H9 (cell line): ENCODE results near the gene RAB6C. TPM values are rescaled to one million over a fixed set of nuclear protein-coding genes. Genes with fewer than 3 reads are reported as not detected.
"Not testable (repeated sequence)": the region's sequence is repeated elsewhere in the genome, so short reads cannot be mapped to it uniquely, and the experiment has no call there.

Experiments
- DNase-seq: peaks from one replicate; pipeline ENCODE4 v3.0.0-alpha.2; 2017
- H2AFZ ChIP-seq: one replicate; pipeline ENCODE4 v1.6.1; 2013; ENCODE audit warnings: mild to moderate bottlenecking, low read length, control low read depth, moderate library complexity
- H2AK5ac ChIP-seq: 2 replicates; pipeline ENCODE4 v1.6.1; 2013; ENCODE audit warnings: low read length, control low read depth, mixed read lengths; ENCODE audit not compliant: insufficient read length
- H2BK120ac ChIP-seq: one replicate; pipeline ENCODE4 v1.6.1; 2013; ENCODE audit warnings: low read depth, mild to moderate bottlenecking, low read length, control low read depth, inconsistent platforms; ENCODE audit not compliant: poor library complexity, severe bottlenecking
- H2BK12ac ChIP-seq: 2 replicates; pipeline ENCODE4 v1.6.1; 2013; ENCODE audit warnings: low read length, control low read depth, mixed read lengths, low read depth; ENCODE audit not compliant: insufficient read length
- H2BK15ac ChIP-seq: 2 replicates; pipeline ENCODE4 v1.6.1; 2013; ENCODE audit warnings: low read depth, low read length, control low read depth
- H2BK20ac ChIP-seq: one replicate; pipeline ENCODE4 v1.6.1; 2013; ENCODE audit warnings: low read depth, mild to moderate bottlenecking, low read length, control low read depth, inconsistent platforms; ENCODE audit not compliant: poor library complexity, severe bottlenecking
- H2BK5ac ChIP-seq: 2 replicates; pipeline ENCODE4 v1.6.1; 2013; ENCODE audit warnings: low read length, control low read depth, mixed read lengths; ENCODE audit not compliant: insufficient read length
- H3K14ac ChIP-seq: 2 replicates; pipeline ENCODE4 v1.6.1; 2013; ENCODE audit warnings: low read length, control low read depth; ENCODE audit not compliant: insufficient read depth
- H3K18ac ChIP-seq: 2 replicates; pipeline ENCODE4 v1.6.1; 2013; ENCODE audit warnings: low read depth, mild to moderate bottlenecking, mixed read lengths, low read length, control low read depth; ENCODE audit not compliant: insufficient read length
- H3K23ac ChIP-seq: 2 replicates; pipeline ENCODE4 v1.6.1; 2013; ENCODE audit warnings: low read length, control low read depth, mixed read lengths, low read depth; ENCODE audit not compliant: insufficient read length
- H3K23me2 ChIP-seq: 2 replicates; pipeline ENCODE4 v1.6.1; 2013; ENCODE audit warnings: low read depth, mild to moderate bottlenecking, mixed read lengths, low read length, control low read depth; ENCODE audit not compliant: insufficient read length, poor library complexity, severe bottlenecking
- H3K27ac ChIP-seq: 2 replicates; pipeline ENCODE4 v1.5.1; 2013; ENCODE audit warnings: low read length, control low read depth, mixed read lengths, low read depth; ENCODE audit not compliant: insufficient read length
- H3K27me3 ChIP-seq: 2 replicates; pipeline ENCODE4 v1.6.1; 2013; ENCODE audit warnings: low read length, control low read depth, inconsistent platforms; ENCODE audit not compliant: insufficient read depth
- H3K4ac ChIP-seq: 2 replicates; pipeline ENCODE4 v1.6.1; 2013; ENCODE audit warnings: low read depth, mild to moderate bottlenecking, control low read depth, inconsistent platforms, low read length, moderate library complexity
- H3K4me1 ChIP-seq: 2 replicates; pipeline ENCODE4 v1.6.1; 2013; ENCODE audit warnings: low read length, control low read depth, inconsistent platforms; ENCODE audit not compliant: insufficient read depth
- H3K4me2 ChIP-seq: 2 replicates; pipeline ENCODE4 v1.6.1; 2013; ENCODE audit warnings: low read length, control low read depth, mixed read lengths; ENCODE audit not compliant: insufficient read length, insufficient read depth
- H3K56ac ChIP-seq: 2 replicates; pipeline ENCODE4 v1.6.1; 2013; ENCODE audit warnings: low read depth, mild to moderate bottlenecking, mixed read lengths, low read length, control low read depth; ENCODE audit not compliant: insufficient read length
- H3K79me1 ChIP-seq: 2 replicates; pipeline ENCODE4 v1.6.1; 2013; ENCODE audit warnings: low read depth, mild to moderate bottlenecking, moderate library complexity, low read length, control low read depth, inconsistent platforms; ENCODE audit not compliant: insufficient read depth, poor library complexity, severe bottlenecking
- H3K79me2 ChIP-seq: 2 replicates; pipeline ENCODE4 v1.6.1; 2013; ENCODE audit warnings: low read length, control low read depth, inconsistent platforms; ENCODE audit not compliant: insufficient read depth
- H3K9ac ChIP-seq: 2 replicates; pipeline ENCODE4 v1.6.1; 2013; ENCODE audit warnings: low read length, control low read depth, mixed read lengths; ENCODE audit not compliant: insufficient read length; ENCODE audit errors: extremely low read depth
- H3K9me3 ChIP-seq: one replicate; pipeline ENCODE4 v1.6.1; 2013; ENCODE audit warnings: low read depth, low read length, inconsistent platforms; ENCODE audit not compliant: control insufficient read depth
- H3T11ph ChIP-seq: one replicate; pipeline ENCODE4 v1.6.1; 2013; ENCODE audit warnings: mild to moderate bottlenecking, low read length, control low read depth, inconsistent platforms
- H4K20me1 ChIP-seq: one replicate; pipeline ENCODE4 v1.6.1; 2013; ENCODE audit not compliant: control insufficient read depth, insufficient read length, insufficient read depth
- H4K5ac ChIP-seq: 2 replicates; pipeline ENCODE4 v1.6.1; 2013; ENCODE audit warnings: low read depth, mild to moderate bottlenecking, mixed read lengths, low read length, control low read depth; ENCODE audit not compliant: insufficient read length
- H4K8ac ChIP-seq: replicated peaks from 2 replicates; pipeline ENCODE4 v1.6.1; 2013; ENCODE audit warnings: low read length, control low read depth, mixed read lengths, low read depth; ENCODE audit not compliant: insufficient read length
- H4K91ac ChIP-seq: 2 replicates; pipeline ENCODE4 v1.6.1; 2013; ENCODE audit warnings: low read depth, mild to moderate bottlenecking, moderate library complexity, mixed read lengths, low read length, control low read depth; ENCODE audit not compliant: insufficient read length
- H3K27ac Mint-ChIP-seq, 3 experiments: 2 replicates in 2 of 3; 3 replicates in 1 of 3; pipeline ENCODE4 v1.8.0; 2020 to 2021; ENCODE audit warnings: mixed read lengths in 3 of 3, mild to moderate bottlenecking in 1 of 3, moderate library complexity in 1 of 3
- H3K27me3 Mint-ChIP-seq: 2 replicates; pipeline ENCODE4 v1.8.0; 2021; ENCODE audit warnings: low read depth, mild to moderate bottlenecking, moderate library complexity, mixed read lengths
- H3K36me3 Mint-ChIP-seq, 3 experiments: 2 replicates in 2 of 3; 3 replicates in 1 of 3; pipeline ENCODE4 v1.8.0; 2020 to 2021; ENCODE audit warnings: low read depth in 3 of 3, mixed read lengths in 3 of 3; ENCODE audit not compliant: insufficient read depth in 1 of 3
- H3K4me1 Mint-ChIP-seq, 2 experiments: 2 replicates each; pipeline ENCODE4 v1.8.0; 2020; ENCODE audit warnings: mixed read lengths in 2 of 2
- H3K4me3 Mint-ChIP-seq, 2 experiments: 2 replicates in 1 of 2; 3 replicates in 1 of 2; pipeline ENCODE4 v1.8.0; 2020 to 2021; ENCODE audit warnings: mild to moderate bottlenecking in 2 of 2, mixed read lengths in 2 of 2, moderate library complexity in 1 of 2
- H3K9me3 Mint-ChIP-seq, 2 experiments: 2 replicates in 1 of 2; 3 replicates in 1 of 2; pipeline ENCODE4 v1.8.0; 2020; ENCODE audit warnings: mild to moderate bottlenecking in 2 of 2, mixed read lengths in 2 of 2, moderate library complexity in 1 of 2
- WGBS: extraction: QIAGEN DNeasy Blood & Tissue Kit; methylation state at CpG from one replicate; pipeline ENCODE4 v1.1.7; 2013; ENCODE audit warnings: missing lambda C conversion rate, low lambda C conversion rate, mixed read lengths; ENCODE audit not compliant: insufficient read length; ENCODE audit errors: extremely low coverage; 5-methylcytosine and 5-hydroxymethylcytosine counted together
- total RNA-seq: library from RNA; stranded (reverse); gene quantifications from 2 replicates; pipeline ENCODE4 v1.2.1, GENCODE V29; 2021
- TF ChIP-seq, protein P1 (sequence below): fragments of 200-600 bp; sonication (generic); conservative IDR thresholded peaks from 3 replicates; pipeline ENCODE4 v1.8.0; 2021; ENCODE audit warnings: antibody characterized with exemption, mild to moderate bottlenecking

RAB6C gene
- total RNA-seq, 1 experiment from 2014 or later: not detected

DNA sequence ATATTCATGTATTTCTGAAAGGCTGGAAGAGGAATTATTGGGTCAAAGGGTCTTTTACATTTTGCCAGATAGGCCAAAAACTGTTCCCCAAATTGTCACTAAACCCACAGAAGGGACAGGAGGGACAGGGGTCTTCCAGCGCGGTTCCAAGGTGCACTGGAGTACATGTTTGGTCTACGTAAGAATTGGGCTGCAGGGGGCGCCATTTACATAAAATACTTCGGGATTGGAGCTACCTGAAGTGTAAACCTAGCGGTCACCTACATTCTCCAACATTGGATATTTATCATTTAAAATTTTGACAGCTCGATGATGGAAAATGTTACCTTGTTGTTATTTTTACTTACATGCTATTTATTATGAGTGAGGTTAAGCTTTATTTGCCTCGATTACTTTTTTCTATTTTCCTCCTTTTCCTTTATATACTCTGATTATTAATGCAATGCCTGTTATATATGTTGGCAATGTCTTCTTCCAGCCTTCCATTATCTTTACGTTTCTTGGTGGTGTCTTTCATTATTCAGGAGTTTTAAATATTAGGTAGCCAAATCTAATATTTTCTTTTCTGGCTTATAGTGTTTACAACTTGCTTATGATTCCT is 43.0 kb upstream of the RAB6C start:
- peaks cover 23% of the 10 kb centered on the region for H3K27me3 Mint-ChIP-seq
- H3K27ac Mint-ChIP-seq: no peak overlapping the region
- no peaks in the 10 kb centered on the region for H3K79me1 ChIP-seq
- H2AK5ac ChIP-seq: no peak overlapping the region
- H3K79me2 ChIP-seq: no peaks in the 10 kb centered on the region
- no peak overlapping the region for H3K27ac ChIP-seq
- H2BK20ac ChIP-seq: no peak overlapping the region
- H3K4me2 ChIP-seq: no peak overlapping the region
- no peaks in the 10 kb centered on the region for H3K9me3 ChIP-seq
- H2BK15ac ChIP-seq: no peak overlapping the region
- no peak overlapping the region for H3K23ac ChIP-seq
- H4K20me1 ChIP-seq: no peaks in the 10 kb centered on the region
- H3K4ac ChIP-seq: no peak overlapping the region
- peaks cover 20 to 21% of the 10 kb centered on the region in 2 experiments for H3K4me1 Mint-ChIP-seq
- no peaks in the 10 kb centered on the region for H3K9me3 Mint-ChIP-seq
- H3K4me3 Mint-ChIP-seq: no peak overlapping the region
- no CpG with 5 or more reads among the region's 9 CpGs for WGBS
- DNase-seq: peak; percentile 55
- no peaks in the 10 kb centered on the region for H3K36me3 Mint-ChIP-seq
- H4K5ac ChIP-seq: no peak overlapping the region
- no peak overlapping the region for H3K9ac ChIP-seq
- no peak overlapping the region for H3K56ac ChIP-seq
- no peak overlapping the region for H2BK120ac ChIP-seq
- H3K14ac ChIP-seq: no peak overlapping the region
- no peak overlapping the region for H3K18ac ChIP-seq
- H3K4me1 ChIP-seq: no peaks in the 10 kb centered on the region
- H3K27me3 ChIP-seq: no peaks in the 10 kb centered on the region
- peaks cover 3% of the 10 kb centered on the region for H3K23me2 ChIP-seq
- no peak overlapping the region for H2AFZ ChIP-seq
- H3T11ph ChIP-seq: no peak overlapping the region
- no peak overlapping the region for H2BK12ac ChIP-seq
- TF ChIP-seq, protein P1, sequence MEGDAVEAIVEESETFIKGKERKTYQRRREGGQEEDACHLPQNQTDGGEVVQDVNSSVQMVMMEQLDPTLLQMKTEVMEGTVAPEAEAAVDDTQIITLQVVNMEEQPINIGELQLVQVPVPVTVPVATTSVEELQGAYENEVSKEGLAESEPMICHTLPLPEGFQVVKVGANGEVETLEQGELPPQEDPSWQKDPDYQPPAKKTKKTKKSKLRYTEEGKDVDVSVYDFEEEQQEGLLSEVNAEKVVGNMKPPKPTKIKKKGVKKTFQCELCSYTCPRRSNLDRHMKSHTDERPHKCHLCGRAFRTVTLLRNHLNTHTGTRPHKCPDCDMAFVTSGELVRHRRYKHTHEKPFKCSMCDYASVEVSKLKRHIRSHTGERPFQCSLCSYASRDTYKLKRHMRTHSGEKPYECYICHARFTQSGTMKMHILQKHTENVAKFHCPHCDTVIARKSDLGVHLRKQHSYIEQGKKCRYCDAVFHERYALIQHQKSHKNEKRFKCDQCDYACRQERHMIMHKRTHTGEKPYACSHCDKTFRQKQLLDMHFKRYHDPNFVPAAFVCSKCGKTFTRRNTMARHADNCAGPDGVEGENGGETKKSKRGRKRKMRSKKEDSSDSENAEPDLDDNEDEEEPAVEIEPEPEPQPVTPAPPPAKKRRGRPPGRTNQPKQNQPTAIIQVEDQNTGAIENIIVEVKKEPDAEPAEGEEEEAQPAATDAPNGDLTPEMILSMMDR: peak; percentile 69
- no peak overlapping the region for H4K91ac ChIP-seq
- H4K8ac ChIP-seq: no peak overlapping the region
- no peak overlapping the region for H2BK5ac ChIP-seq

DNA sequence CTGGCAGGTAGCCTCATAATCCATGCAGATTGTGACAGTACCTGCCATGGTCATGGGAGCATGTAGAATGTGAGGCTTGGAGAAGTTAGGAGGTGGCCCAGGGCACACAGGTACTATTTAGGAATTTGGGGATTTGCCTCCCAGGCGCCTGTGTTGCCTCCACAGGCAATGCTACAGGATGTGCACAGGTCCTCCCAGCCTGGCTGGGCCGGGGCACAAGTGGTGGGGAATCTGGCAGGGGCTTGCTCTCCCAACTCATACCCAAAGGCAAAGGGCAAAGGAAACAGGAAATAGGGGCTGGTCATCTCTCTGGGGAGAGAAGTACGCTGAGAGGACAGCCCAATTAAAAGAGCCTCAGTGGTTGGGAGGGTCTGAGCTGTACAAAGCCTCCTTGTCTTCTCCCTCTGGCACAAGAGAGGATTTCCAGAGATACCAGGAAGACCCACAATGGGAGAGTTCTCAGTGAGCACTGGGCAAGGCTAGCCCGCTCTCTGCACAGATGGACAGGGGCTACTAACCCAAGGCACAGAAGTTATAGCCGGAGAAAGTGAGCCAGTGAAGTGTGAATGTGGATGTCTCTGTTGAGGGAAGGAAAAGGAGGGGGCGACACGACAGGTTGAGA is 40.5 kb upstream of the RAB6C start:
- not testable (repeated sequence) for H3K9me3 Mint-ChIP-seq, H3K23ac ChIP-seq, H3K9ac ChIP-seq, H3K79me2 ChIP-seq, H3K36me3 Mint-ChIP-seq, H3K79me1 ChIP-seq, H3K9me3 ChIP-seq, H3K56ac ChIP-seq, H3T11ph ChIP-seq, H3K27me3 ChIP-seq, H3K14ac ChIP-seq, H3K27me3 Mint-ChIP-seq, H3K23me2 ChIP-seq, H3K4me1 ChIP-seq, H3K27ac ChIP-seq, H3K18ac ChIP-seq, H4K8ac ChIP-seq, H3K4ac ChIP-seq, H2BK12ac ChIP-seq, H2BK120ac ChIP-seq, H2BK20ac ChIP-seq, H2AFZ ChIP-seq, H4K20me1 ChIP-seq, H3K4me3 Mint-ChIP-seq, H2BK15ac ChIP-seq, DNase-seq, H3K4me2 ChIP-seq, H2BK5ac ChIP-seq, H4K91ac ChIP-seq, H4K5ac ChIP-seq, H2AK5ac ChIP-seq
- Mint-ChIP-seq H3K27ac (peak overlapping the region in 1 of 3 experiments; percentile 52; a peak in 3 of 7 replicates), H3K4me1 (peaks cover 11 to 12% of the 10 kb centered on the region in 2 experiments)
- no CpG with 5 or more reads among the region's 7 CpGs for WGBS
